Skeletal muscle cell (primary cell): ENCODE data around the gene ZNF775.
A peak's percentile ranks its signal among the peaks of the same experiment; 100 is the strongest.

Experiments used
- DNase-seq: peaks from one replicate; pipeline ENCODE4 v3.0.0-alpha.2; 2010; ENCODE audit warnings: low read depth
- H3K4me3 ChIP-seq: 2 replicates; pipeline ENCODE4 v1.5.1; 2011; ENCODE audit warnings: low read depth, mild to moderate bottlenecking, control low read depth, low read length, moderate library complexity

ZNF775 gene

GRCh38 chr7:150428671-150429451, 49.7 kb downstream of the ZNF775 start:
- peak; percentile 65 for DNase-seq
- no peak overlapping the region for H3K4me3 ChIP-seq

- no peak for DNase-seq
- no peak overlapping the region for H3K4me3 ChIP-seq
These were observed 50.6 kb downstream of the ZNF775 start for GRCh38 chr7:150429699-150430098.

GRCh38 chr7:150430465-150431085, 51.4 kb downstream of the ZNF775 start:
- no peak for DNase-seq
- no peak overlapping the region for H3K4me3 ChIP-seq

GRCh38 chr7:150431839-150432658, 52.9 kb downstream of the ZNF775 start:
- no peak overlapping the region for H3K4me3 ChIP-seq
- DNase-seq = no peak

GRCh38 chr7:150432915-150433892, 54.1 kb downstream of the ZNF775 start:
- no peak for DNase-seq
- H3K4me3 ChIP-seq = no peak overlapping the region

GRCh38 chr7:150434240-150434639, 55.1 kb downstream of the ZNF775 start:
- no peak for DNase-seq
- H3K4me3 ChIP-seq = no peak overlapping the region

- no peak overlapping the region for H3K4me3 ChIP-seq
- no peak for DNase-seq
These were observed 55.9 kb downstream of the ZNF775 start for GRCh38 chr7:150435047-150435389.

- H3K4me3 ChIP-seq = no peak overlapping the region
- no peak for DNase-seq
These were observed 56.4 kb downstream of the ZNF775 start for GRCh38 chr7:150435390-150436073.

- no peak overlapping the region for H3K4me3 ChIP-seq
- no peak for DNase-seq
These were observed 60.8 kb downstream of the ZNF775 start for GRCh38 chr7:150439967-150440366.

- no peak overlapping the region for H3K4me3 ChIP-seq
- DNase-seq = no peak
These were observed 62.4 kb downstream of the ZNF775 start for GRCh38 chr7:150441524-150441923.

- DNase-seq = no peak
- H3K4me3 ChIP-seq = no peak overlapping the region
These were observed 63.7 kb downstream of the ZNF775 start for GRCh38 chr7:150442811-150443210.

- H3K4me3 ChIP-seq = no peak overlapping the region
- DNase-seq = no peak
These were observed 64.8 kb downstream of the ZNF775 start for GRCh38 chr7:150443793-150444540.

GRCh38 chr7:150444674-150445365, 65.7 kb downstream of the ZNF775 start:
- H3K4me3 ChIP-seq = no peak overlapping the region
- no peak for DNase-seq

- H3K4me3 ChIP-seq = no peak overlapping the region
- DNase-seq = no peak
These were observed 67.3 kb downstream of the ZNF775 start for GRCh38 chr7:150446288-150446938.
